Measurements from ENCODE around the gene KIF15.

- no peak for TF ChIP-seq POLR2A (IDR thresholded peaks at IDR 0.05)
- no peak for TF ChIP-seq CTCF (IDR thresholded peaks at IDR 0.05)
Measured at GRCh38 chr3:44862226-44862637, 100.6 kb downstream of the KIF15 start.
